ENCODE data around the gene SUMO3.

The SUMO3 gene

GRCh38 chr21:44828362-44829056, 10.6 kb upstream of the SUMO3 start:
- no peak for DNase-seq

GRCh38 chr21:44823179-44823660, 5.4 kb upstream of the SUMO3 start:
- no peak for DNase-seq

GRCh38 chr21:44822484-44823178, 4.8 kb upstream of the SUMO3 start:
- DNase-seq: no peak

- DNase-seq: no peak
Measured at GRCh38 chr21:44820851-44821250, 3.0 kb upstream of the SUMO3 start.

GRCh38 chr21:44819283-44820243, 1.7 kb upstream of the SUMO3 start:
- no peak for DNase-seq

GRCh38 chr21:44818640-44819011, 764 bp upstream of the SUMO3 start:
- DNase-seq: no peak

- peak; percentile 89 for DNase-seq
Measured at GRCh38 chr21:44817506-44817880, 369 bp downstream of the SUMO3 start.

- DNase-seq: no peak
Measured at GRCh38 chr21:44816761-44817505, 929 bp downstream of the SUMO3 start.

GRCh38 chr21:44815852-44816628, 1.8 kb downstream of the SUMO3 start:
- DNase-seq: no peak

- no peak for DNase-seq
Measured at GRCh38 chr21:44815225-44815624, 2.6 kb downstream of the SUMO3 start.

GRCh38 chr21:44814498-44815023, 3.3 kb downstream of the SUMO3 start:
- DNase-seq: no peak

GRCh38 chr21:44813727-44814126, 4.1 kb downstream of the SUMO3 start:
- DNase-seq: no peak

GRCh38 chr21:44813149-44813548, 4.7 kb downstream of the SUMO3 start:
- no peak for DNase-seq

GRCh38 chr21:44812640-44813039, 5.2 kb downstream of the SUMO3 start:
- DNase-seq: no peak

- no peak for DNase-seq
Measured at GRCh38 chr21:44810779-44811178, 7.1 kb downstream of the SUMO3 start.

GRCh38 chr21:44805859-44806258, 12.0 kb downstream of the SUMO3 start:
- no peak for DNase-seq

- no peak for DNase-seq
Measured at GRCh38 chr21:44805226-44805625, 12.6 kb downstream of the SUMO3 start.

- no peak for DNase-seq
Measured at GRCh38 chr21:44804762-44805161, 13.1 kb downstream of the SUMO3 start.

- no peak for DNase-seq
Measured at GRCh38 chr21:44803651-44804050, 14.2 kb downstream of the SUMO3 start.

GRCh38 chr21:44802396-44803153, 15.3 kb downstream of the SUMO3 start:
- DNase-seq: no peak

Measured in activated naive CD4-positive, alpha-beta T cell treated with anti-CD3 and anti-CD28 coated beads, Interleukin-2, amount 50 U/mL, for 16 hours (primary cell).